Measurements from ENCODE around the gene SAAL1. TPM values are rescaled to one million over a fixed set of nuclear protein-coding genes. Genes with fewer than 3 reads are reported as not detected.
"Not testable (repeated sequence)": the region's sequence is repeated elsewhere in the genome, so short reads cannot be mapped to it uniquely, and the experiment has no call there.

The SAAL1 gene
- total RNA-seq, 4 donors from 2014 or later = 0.77 to 29.9 (median 12.7) TPM

DNA sequence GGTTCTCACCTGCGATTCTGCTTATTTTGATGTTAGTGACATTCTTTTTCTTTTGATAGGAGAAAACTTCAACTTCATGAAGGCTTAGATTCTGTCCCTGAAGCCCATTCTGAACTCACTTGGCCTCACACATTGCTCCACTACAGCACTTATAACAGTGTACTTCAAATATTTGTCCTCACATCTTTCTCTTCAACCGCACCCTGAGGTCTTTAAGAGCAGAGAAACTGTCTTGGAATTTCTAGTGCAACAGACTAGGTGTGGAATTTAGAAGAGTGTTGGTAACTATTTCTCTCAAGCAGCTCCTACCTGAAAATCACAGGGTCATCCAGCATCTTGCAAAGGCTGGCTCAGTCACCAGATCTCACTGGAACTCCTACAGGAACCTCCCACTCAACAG, 34.3 kb upstream of the SAAL1 start:
- no peak for TF ChIP-seq POLR2A (IDR thresholded peaks at IDR 0.05)
- TF ChIP-seq, protein P1, sequence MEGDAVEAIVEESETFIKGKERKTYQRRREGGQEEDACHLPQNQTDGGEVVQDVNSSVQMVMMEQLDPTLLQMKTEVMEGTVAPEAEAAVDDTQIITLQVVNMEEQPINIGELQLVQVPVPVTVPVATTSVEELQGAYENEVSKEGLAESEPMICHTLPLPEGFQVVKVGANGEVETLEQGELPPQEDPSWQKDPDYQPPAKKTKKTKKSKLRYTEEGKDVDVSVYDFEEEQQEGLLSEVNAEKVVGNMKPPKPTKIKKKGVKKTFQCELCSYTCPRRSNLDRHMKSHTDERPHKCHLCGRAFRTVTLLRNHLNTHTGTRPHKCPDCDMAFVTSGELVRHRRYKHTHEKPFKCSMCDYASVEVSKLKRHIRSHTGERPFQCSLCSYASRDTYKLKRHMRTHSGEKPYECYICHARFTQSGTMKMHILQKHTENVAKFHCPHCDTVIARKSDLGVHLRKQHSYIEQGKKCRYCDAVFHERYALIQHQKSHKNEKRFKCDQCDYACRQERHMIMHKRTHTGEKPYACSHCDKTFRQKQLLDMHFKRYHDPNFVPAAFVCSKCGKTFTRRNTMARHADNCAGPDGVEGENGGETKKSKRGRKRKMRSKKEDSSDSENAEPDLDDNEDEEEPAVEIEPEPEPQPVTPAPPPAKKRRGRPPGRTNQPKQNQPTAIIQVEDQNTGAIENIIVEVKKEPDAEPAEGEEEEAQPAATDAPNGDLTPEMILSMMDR (IDR thresholded peaks at IDR 0.05) = no peak
- Histone ChIP-seq H3K36me3 (no peaks in the 10 kb centered on the region), H3K4me1 (no peaks in the 10 kb centered on the region), H3K27me3 (no peaks in the 10 kb centered on the region), H3K9me3 (no peaks in the 10 kb centered on the region), H3K27ac (no peak overlapping the region), H3K4me3 (no peak overlapping the region)
- no peak for DNase-seq
- intact Hi-C loops (cut with DNase I; ENCODE audit: low total_unique reads) = no loop called here

- H3K27me3 ChIP-seq = no peaks in the 10 kb centered on the region
- no peaks in the 10 kb centered on the region for H3K36me3 ChIP-seq
- no peak overlapping the region for H3K27ac ChIP-seq
- DNase-seq = no peak
- H3K4me3 ChIP-seq = no peak overlapping the region
- no peaks in the 10 kb centered on the region for H3K9me3 ChIP-seq
- no peaks in the 10 kb centered on the region for H3K4me1 ChIP-seq
- intact Hi-C loops (cut with DNase I; ENCODE audit: low total_unique reads) = no loop called here
- TF ChIP-seq POLR2A (IDR thresholded peaks at IDR 0.05) = no peak
- TF ChIP-seq, protein P1 (IDR thresholded peaks at IDR 0.05) = no peak
These were observed 31.4 kb upstream of the SAAL1 start for GRCh38 chr11:18137186-18137800.

DNA sequence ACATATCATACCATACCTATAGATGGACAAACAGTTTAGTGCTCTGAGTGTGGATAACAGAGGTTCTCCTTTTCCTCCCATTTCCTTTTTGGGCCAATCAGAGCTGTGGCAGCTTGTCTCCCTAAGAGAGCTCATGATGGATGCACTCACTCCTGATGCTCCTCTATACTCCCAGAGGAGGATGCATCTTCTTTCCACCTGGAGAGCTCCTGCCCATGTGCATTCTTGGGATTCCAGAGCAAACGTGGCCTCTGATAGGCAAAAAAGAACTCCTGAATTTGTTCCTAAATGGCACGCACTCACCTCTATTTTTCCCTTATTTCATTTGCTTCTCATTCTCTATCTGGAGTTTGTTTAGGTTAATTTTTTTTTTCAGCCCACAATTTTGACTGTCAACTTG, 29.4 kb upstream of the SAAL1 start:
- no peaks in the 10 kb centered on the region for H3K36me3 ChIP-seq
- DNase-seq = no peak
- no peaks in the 10 kb centered on the region for H3K4me1 ChIP-seq
- no peak overlapping the region for H3K4me3 ChIP-seq
- H3K9me3 ChIP-seq = no peaks in the 10 kb centered on the region
- no peak for TF ChIP-seq POLR2A (IDR thresholded peaks at IDR 0.05)
- TF ChIP-seq, protein P1 (IDR thresholded peaks at IDR 0.05) = no peak
- no peaks in the 10 kb centered on the region for H3K27me3 ChIP-seq
- intact Hi-C loops (cut with DNase I; ENCODE audit: low total_unique reads) = no loop called here
- no peak overlapping the region for H3K27ac ChIP-seq

- no peak for TF ChIP-seq POLR2A (IDR thresholded peaks at IDR 0.05)
- TF ChIP-seq, protein P1 (IDR thresholded peaks at IDR 0.05) = no peak
- Histone ChIP-seq H3K36me3 (no peaks in the 10 kb centered on the region), H3K27ac (no peak within 1 kb of the TSS), H3K27me3 (no peaks in the 10 kb centered on the region), H3K9me3 (no peaks in the 10 kb centered on the region), H3K4me1 (no peaks in the 10 kb centered on the region), H3K4me3 (no peak within 1 kb of the TSS)
- DNase-seq = no peak
- intact Hi-C loops (cut with DNase I; ENCODE audit: low total_unique reads) = no loop called here
These were observed 26.5 kb upstream of the SAAL1 start, which contains the start of gene MRGPRX3 for GRCh38 chr11:18132341-18132740. Gene MRGPRX3 (plus strand): TSS chr11:18132571. CDS start chr11:18137203, 4,632 bp downstream.

GRCh38 chr11:18131115-18131514, 25.2 kb upstream of the SAAL1 start:
- intact Hi-C loops (cut with DNase I; ENCODE audit: low total_unique reads); DNase-seq; H3K4me3 ChIP-seq; H3K4me1 ChIP-seq; H3K27ac ChIP-seq; H3K36me3 ChIP-seq; H3K9me3 ChIP-seq; H3K27me3 ChIP-seq: not testable (repeated sequence)

- H3K27me3 ChIP-seq; H3K9me3 ChIP-seq; H3K27ac ChIP-seq; H3K36me3 ChIP-seq; H3K4me1 ChIP-seq; H3K4me3 ChIP-seq; DNase-seq; intact Hi-C loops (cut with DNase I; ENCODE audit: low total_unique reads): not testable (repeated sequence)
These were observed 15.5 kb upstream of the SAAL1 start for GRCh38 chr11:18121331-18121828.

Data from uterus (tissue), 4 donors.